Activated CD8-positive, alpha-beta T cell treated with anti-CD3 and anti-CD28 coated beads for 36 hours (primary cell): Measurements from ENCODE around the gene ATP1B3. TPM values are rescaled to one million over a fixed set of nuclear protein-coding genes. Genes with fewer than 3 reads are reported as not detected.

ENCODE experiments used
- ATAC-seq: fragments of 200-7000 bp; cut with Tn5 transposase; one replicate; pipeline ENCODE4 v1.10.0; 2021; ENCODE audit warnings: mild to moderate bottlenecking, moderate library complexity
- CTCF ChIA-PET: fragments of 350-600 bp; sonication (Branson Sonifier 250); formaldehyde crosslinking; loops from one replicate; lab custom pipeline; 2021; ENCODE audit warnings: antibody characterized with exemption; lab: Charles Lee
- POLR2A ChIA-PET: fragments of 350-600 bp; sonication (Branson Sonifier 250); formaldehyde crosslinking; loops from one replicate; lab custom pipeline; 2021; ENCODE audit warnings: antibody characterized with exemption; lab: Charles Lee
- DNase-seq: peaks from one replicate; pipeline ENCODE4 v3.0.0-alpha.2; 2020
- H3K27ac Mint-ChIP-seq: one replicate; pipeline ENCODE4 v1.8.0; 2021; ENCODE audit warnings: mild to moderate bottlenecking, mixed read lengths
- H3K27me3 Mint-ChIP-seq: one replicate; pipeline ENCODE4 v1.8.0; 2021; ENCODE audit warnings: mixed read lengths
- H3K36me3 Mint-ChIP-seq: one replicate; pipeline ENCODE4 v1.8.0; 2021; ENCODE audit warnings: low read depth, mixed read lengths
- H3K4me1 Mint-ChIP-seq: one replicate; pipeline ENCODE4 v1.8.0; 2021; ENCODE audit warnings: low read depth, mixed read lengths
- H3K4me3 Mint-ChIP-seq: one replicate; pipeline ENCODE4 v1.8.0; 2021; ENCODE audit warnings: mild to moderate bottlenecking, moderate library complexity, mixed read lengths
- H3K9me3 Mint-ChIP-seq: one replicate; pipeline ENCODE4 v1.8.0; 2021; ENCODE audit warnings: mixed read lengths
- CTCF ChIP-seq: fragments of 200-600 bp; IDR thresholded peaks from one replicate; pipeline ENCODE4 v1.8.0; 2022; ENCODE audit warnings: antibody characterized with exemption, mild to moderate bottlenecking
- intact Hi-C: fragments of 100-400 bp; cut with micrococcal nuclease; formaldehyde crosslinking; loops from one replicate; pipeline ENCODE4 v1.10.0; 2022
- total RNA-seq, 2 experiments: library from RNA; stranded (reverse); gene quantifications; one replicate each; pipeline ENCODE4 v1.2.3, GENCODE V29; 2021

Gene ATP1B3
- total RNA-seq, 2 experiments from 2014 or later: 127 to 134 TPM

GRCh38 chr3:141859651-141860050, 16.8 kb upstream of the ATP1B3 start:
- no peak for TF ChIP-seq CTCF
- Mint-ChIP-seq H3K4me3 (no peak overlapping the region), H3K9me3 (no peaks in the 10 kb centered on the region), H3K36me3 (no peaks in the 10 kb centered on the region), H3K4me1 (peaks cover 7% of the 10 kb centered on the region), H3K27me3 (no peaks in the 10 kb centered on the region), H3K27ac (no peak overlapping the region)
- DNase-seq (no peak), ATAC-seq (no peak)
- intact Hi-C loops: no loop called here
- POLR2A ChIA-PET: no interaction called here
- CTCF ChIA-PET: no interaction called here

GRCh38 chr3:141860086-141860669, 16.3 kb upstream of the ATP1B3 start:
- no peak for TF ChIP-seq CTCF
- POLR2A ChIA-PET: interaction anchor here (1.1 kb wide), 1 partner anchor 15 kb away, joined by 5 read pairs; no protein-coding TSS in a partner anchor
- H3K27me3 Mint-ChIP-seq: no peaks in the 10 kb centered on the region

GRCh38 chr3:141860766-141861513, 15.5 kb upstream of the ATP1B3 start:
- Mint-ChIP-seq H3K4me3 (no peak overlapping the region), H3K27me3 (no peaks in the 10 kb centered on the region), H3K27ac (no peak overlapping the region), H3K4me1 (peaks cover 7% of the 10 kb centered on the region), H3K9me3 (no peaks in the 10 kb centered on the region), H3K36me3 (no peaks in the 10 kb centered on the region)
- ATAC-seq (no peak), DNase-seq (no peak)
- no peak for TF ChIP-seq CTCF
- ChIA-PET CTCF (interaction anchor here (0.6 to 0.7 kb wide), 2 partner anchors 191 to 280 kb away, joined by 3 read pairs; no protein-coding TSS in a partner anchor), POLR2A (interaction anchor here (1.1 kb wide), 1 partner anchor 14 kb away, joined by 5 read pairs; no protein-coding TSS in a partner anchor)
- intact Hi-C loops: no loop called here

More at GRCh38 chr3:141860086-141860669, 16.3 kb upstream of the ATP1B3 start:
- ATAC-seq: no peak
- Mint-ChIP-seq H3K4me1 (peaks cover 7% of the 10 kb centered on the region), H3K27ac (no peak overlapping the region), H3K9me3 (no peaks in the 10 kb centered on the region), H3K4me3 (no peak overlapping the region), H3K36me3 (no peaks in the 10 kb centered on the region)
- CTCF ChIA-PET: interaction anchor here (0.6 kb wide), 1 partner anchor 192 kb away, joined by 3 read pairs; no protein-coding TSS in a partner anchor
- intact Hi-C loops: no loop called here
- no peak for DNase-seq

- no peaks in the 10 kb centered on the region for H3K9me3 Mint-ChIP-seq
- intact Hi-C loops: no loop called here
- no peaks in the 10 kb centered on the region for H3K27me3 Mint-ChIP-seq
- H3K4me3 Mint-ChIP-seq: no peak overlapping the region
- no peak for DNase-seq
- POLR2A ChIA-PET: no interaction called here
- ATAC-seq: no peak
- TF ChIP-seq CTCF: no peak
- H3K27ac Mint-ChIP-seq: no peak overlapping the region
- H3K4me1 Mint-ChIP-seq: peaks cover 7% of the 10 kb centered on the region
- no peaks in the 10 kb centered on the region for H3K36me3 Mint-ChIP-seq
- CTCF ChIA-PET: interaction anchor here (1.5 kb wide), 1 partner anchor 12 kb away, joined by 3 read pairs; no protein-coding TSS in a partner anchor
Measured at GRCh38 chr3:141862279-141862816, 14.1 kb upstream of the ATP1B3 start.
